Fibroblast of skin of right quadriceps (primary cell): ENCODE data around the gene METTL2A.
"Not testable (repeated sequence)": the region's sequence is repeated elsewhere in the genome, so short reads cannot be mapped to it uniquely, and the experiment has no call there.

Experiments
- DNase-seq: peaks from one replicate; pipeline ENCODE4 v3.0.0-alpha.2; 2013

Gene METTL2A

DNA sequence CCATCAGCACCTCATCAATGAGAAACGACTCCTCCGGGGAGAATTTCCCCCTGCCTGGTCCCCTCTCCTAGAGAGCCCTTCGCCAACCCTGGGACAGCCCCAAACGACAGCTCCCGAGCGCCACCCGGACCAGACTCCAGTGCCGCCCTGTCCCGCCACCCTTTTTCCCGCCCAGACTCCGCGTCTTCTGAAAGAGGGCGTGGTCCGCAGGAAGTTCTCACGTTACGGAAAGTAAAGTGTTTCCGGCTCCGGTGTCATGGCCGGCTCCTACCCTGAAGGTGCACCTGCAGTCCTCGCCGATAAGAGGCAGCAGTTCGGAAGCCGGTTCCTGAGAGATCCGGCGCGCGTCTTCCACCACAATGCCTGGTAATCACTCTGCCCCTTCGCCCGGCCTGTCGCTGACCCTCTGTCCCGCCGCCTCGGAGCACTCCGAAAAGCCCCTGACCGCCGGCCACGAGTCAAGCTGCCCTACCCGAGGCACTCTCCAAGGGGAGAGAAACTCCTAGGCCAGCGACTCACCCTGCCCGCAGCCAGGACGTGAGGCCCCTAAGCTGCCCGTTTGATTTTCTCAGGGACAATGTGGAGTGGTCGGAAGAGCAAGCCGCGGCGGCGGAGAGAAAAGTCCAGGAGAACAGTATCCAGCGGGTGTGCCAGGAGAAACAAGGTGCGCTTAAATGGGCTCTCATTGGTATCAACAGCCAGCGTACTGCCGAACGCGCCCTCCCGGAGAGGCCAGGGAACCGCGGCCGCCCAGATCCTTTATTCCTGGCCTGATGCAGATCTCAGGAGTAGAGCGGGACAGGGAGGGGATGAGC is at the start of gene METTL2A:
TSS of gene METTL2A (plus strand) at position 251 of the 815 bp plus-strand sequence. CDS start at position 257, 6 bp downstream.
- peak; percentile 81 for DNase-seq

DNA sequence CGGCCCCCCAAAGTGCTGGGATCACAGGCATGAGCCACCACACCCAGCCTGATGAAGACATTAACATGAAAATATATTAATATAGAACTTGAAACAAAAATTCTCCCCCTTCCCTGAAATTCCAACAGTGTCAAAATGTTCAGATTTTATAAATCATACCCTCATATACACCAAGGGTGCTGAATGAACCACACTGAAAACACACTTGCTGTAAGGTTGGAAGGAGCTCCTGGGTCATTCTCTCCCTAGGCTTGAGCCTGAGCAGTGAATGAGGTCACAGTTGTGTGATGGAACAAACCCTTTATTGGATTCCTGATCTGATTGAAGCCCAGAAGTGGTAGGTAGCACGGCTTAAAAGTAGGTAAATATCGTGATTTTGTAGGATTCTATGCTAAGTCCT is 43.4 kb upstream of the METTL2A start, which contains the start of gene EFCAB3:
TSS of gene EFCAB3 (plus strand) at position 301 of the 400 bp plus-strand sequence. CDS start 2,427 bp downstream, outside the sequence.
- DNase-seq: no peak

- no peak for DNase-seq
Observed at GRCh38 chr17:62381561-62381960, 42.1 kb upstream of the METTL2A start.

GRCh38 chr17:62388856-62389255 is 34.8 kb upstream of the METTL2A start:
- DNase-seq: no peak

GRCh38 chr17:62392908-62393307 is 30.8 kb upstream of the METTL2A start:
- DNase-seq: no peak

DNA sequence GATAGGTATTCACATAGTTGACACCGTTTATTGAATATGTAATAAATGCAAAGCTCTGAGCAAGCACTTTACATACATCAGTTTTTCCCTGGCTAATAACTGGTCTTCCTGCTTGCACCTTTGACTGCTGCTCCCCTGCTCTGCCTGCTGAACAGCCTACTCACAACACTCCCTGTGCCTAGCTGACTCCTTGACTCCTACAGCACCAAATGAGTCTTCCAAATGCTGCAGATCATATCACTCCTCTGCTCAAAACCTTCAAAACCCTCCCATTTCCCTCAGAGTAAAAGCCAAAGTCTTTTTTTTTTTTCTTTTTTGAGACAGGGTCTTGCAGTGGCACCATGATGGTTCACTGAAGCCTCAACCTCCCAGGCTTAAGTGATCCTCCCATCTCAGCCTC is 24.8 kb upstream of the METTL2A start:
- no peak for DNase-seq

- DNase-seq: no peak
Observed at GRCh38 chr17:62405451-62405850, 18.2 kb upstream of the METTL2A start.

DNA sequence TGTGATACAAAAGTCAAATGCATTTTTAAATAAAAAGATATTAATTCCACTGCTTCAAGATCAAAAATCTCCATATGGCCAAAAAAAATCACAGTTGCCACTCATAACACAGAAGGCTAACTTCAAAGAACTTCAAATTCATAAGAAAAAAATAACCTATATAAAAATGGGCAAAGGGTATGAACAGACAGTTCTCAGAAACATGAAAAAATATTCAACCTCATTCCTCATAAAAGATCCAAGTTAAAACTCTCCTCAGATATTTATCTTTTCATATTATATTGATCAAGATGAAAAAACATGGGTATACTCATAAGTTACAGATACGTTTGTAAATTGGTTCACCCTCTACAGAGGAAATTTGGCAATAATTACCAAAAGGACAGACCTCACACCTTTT is 10.6 kb upstream of the METTL2A start:
- DNase-seq: not testable (repeated sequence)

- DNase-seq: not testable (repeated sequence)
Observed at GRCh38 chr17:62426214-62426613, 2.5 kb downstream of the METTL2A start.

- not testable (repeated sequence) for DNase-seq
Observed at GRCh38 chr17:62435251-62435650, 11.6 kb downstream of the METTL2A start.

- not testable (repeated sequence) for DNase-seq
Observed at GRCh38 chr17:62441181-62441580, 17.5 kb downstream of the METTL2A start.

DNA sequence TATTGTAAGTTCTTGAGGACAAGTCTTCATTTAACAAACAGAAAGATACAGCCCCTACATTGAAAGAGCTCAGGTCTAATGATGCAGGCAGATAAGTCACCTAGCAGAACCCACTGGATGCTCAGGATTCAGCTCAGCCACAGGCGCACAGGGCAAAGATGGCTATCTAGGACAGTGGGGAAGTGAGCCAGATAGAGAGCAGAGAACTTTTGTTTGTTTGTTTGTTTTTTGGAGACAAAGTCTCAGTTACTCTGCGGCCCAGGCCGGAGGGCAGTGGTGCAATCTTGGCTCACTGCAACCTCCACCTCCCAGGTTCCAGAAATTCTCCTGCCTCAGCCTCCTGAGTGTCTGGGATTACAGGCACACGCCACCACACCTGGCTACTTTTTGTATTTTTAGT is 20.4 kb downstream of the METTL2A start:
- no peak for DNase-seq

DNA sequence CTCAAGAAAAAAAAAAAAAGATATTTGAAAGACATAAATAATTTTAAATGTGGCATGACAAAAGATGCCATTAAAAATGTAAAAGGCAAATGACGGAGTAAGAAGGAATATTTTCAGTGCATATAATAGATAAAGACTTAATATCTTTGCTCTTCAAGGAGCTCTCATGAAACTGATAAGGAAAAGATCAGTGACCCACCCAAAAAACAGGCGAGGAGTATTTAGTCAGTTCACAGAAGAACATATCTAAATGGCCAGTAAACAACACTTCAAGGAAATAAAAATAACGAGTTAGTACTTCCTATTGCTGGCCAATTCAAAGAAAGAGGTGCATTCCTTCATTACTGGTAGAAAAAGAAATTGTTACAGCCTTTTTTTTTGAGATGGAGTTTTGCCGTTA is 22.1 kb downstream of the METTL2A start:
- not testable (repeated sequence) for DNase-seq

GRCh38 chr17:62452195-62452594 is 28.5 kb downstream of the METTL2A start:
- not testable (repeated sequence) for DNase-seq

DNA sequence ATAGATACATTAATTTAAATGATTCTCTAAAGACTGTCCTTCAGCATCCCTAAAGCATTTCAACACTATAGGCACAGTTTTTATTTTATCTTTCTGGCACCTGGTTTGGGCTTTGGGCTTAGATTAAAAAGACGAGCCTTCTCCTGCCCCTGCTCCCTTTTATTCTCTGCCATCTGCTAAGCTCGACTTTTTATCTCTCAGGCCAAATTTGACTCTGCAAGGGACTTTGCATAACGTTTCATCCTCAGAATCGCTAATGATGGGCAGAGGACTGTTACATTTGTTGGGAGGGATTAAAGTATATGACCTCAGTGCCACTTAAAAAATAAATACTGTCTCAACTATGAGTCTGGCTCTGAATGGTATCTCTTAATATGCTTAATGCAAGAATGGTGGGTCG is 29.3 kb downstream of the METTL2A start:
- DNase-seq: not testable (repeated sequence)

- DNase-seq: not testable (repeated sequence)
Observed at GRCh38 chr17:62453656-62454055, 30.0 kb downstream of the METTL2A start.

- not testable (repeated sequence) for DNase-seq
Observed at GRCh38 chr17:62454111-62454510, 30.4 kb downstream of the METTL2A start.

GRCh38 chr17:62456016-62456415 is 32.3 kb downstream of the METTL2A start:
- no peak for DNase-seq

DNA sequence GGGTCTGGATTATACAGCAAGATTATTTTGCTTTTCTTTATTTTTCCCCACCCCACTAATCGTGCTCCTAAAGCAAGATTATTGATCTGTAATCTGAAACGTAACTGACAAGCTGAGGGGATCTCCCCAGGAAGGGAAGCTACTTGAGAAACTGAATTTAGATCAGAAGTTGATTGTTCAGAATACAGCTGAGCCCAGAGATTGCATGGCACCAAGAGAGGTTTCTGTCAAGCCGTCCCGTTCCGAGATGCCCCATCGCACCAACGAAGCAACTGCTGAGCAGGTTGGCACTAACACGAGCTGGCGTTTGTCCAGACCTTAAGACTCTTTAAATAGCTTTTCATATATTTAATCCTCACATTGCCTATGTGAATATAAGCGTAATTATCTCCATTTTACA is 34.8 kb downstream of the METTL2A start:
- DNase-seq: not testable (repeated sequence)

- DNase-seq: not testable (repeated sequence)
Observed at GRCh38 chr17:62464422-62464821, 40.7 kb downstream of the METTL2A start.

DNA sequence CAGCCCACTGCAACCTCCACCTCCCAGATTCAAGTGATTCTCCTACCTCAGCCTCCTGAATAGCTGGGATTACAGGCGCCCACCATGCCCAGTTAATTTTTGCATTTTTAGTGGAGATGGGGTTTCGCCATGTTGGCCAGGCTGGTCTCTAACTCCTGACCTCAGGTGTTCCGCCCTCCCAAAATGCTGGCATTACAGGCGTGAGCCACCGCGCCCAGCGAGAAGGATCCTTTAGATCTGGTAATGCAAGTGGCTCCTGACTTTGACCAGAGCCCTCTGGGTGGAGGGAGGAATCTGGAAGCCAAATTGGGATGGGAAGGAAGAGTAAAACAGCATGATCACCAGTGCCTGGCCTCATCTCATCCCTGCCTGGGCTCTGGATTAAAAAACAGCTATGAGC is 41.6 kb downstream of the METTL2A start:
- not testable (repeated sequence) for DNase-seq

GRCh38 chr17:62470666-62471379 is 47.1 kb downstream of the METTL2A start:
- peak; percentile 73 for DNase-seq

DNA sequence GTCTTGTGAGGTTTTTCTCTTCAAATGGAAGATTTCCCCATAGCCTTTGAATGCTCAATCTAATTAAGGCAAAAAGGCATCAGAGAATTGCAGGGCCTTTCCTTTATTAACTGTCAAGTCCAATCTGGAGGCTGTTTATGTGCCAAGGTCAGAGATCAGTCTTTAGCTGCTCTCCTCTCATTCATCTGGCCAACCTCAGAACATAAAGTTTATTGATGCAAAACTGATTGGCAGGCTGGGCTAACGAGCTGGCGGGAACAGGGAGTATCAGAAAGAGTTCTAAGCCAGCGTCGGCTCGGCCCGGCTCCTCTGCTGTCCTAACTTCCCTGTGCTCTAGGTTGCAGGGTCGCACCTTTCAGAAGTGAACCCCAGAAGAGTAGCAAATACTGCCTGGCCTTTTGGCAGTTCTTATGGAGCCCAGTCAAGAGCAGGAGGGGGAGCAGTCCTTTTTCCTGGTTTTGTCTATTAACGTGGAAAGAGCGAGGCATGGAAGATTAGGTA is 47.7 kb downstream of the METTL2A start:
- not testable (repeated sequence) for DNase-seq
